Hematopoietic multipotent progenitor cell treated with erythropoietin and hydrocortisone succinate and interleukin-3 and kit ligand, for 17 days (in vitro differentiated cells): ENCODE results near the gene DLGAP1.
"Not testable (repeated sequence)": the region's sequence is repeated elsewhere in the genome, so short reads cannot be mapped to it uniquely, and the experiment has no call there.

Source experiments
- DNase-seq: peaks from one replicate; pipeline ENCODE4 v3.0.0-alpha.2; 2015; ENCODE audit warnings: low spot score

DLGAP1 gene

GRCh38 chr18:4287340-4287739 lies 167.8 kb downstream of the DLGAP1 start:
- DNase-seq: not testable (repeated sequence)

GRCh38 chr18:4286256-4286655 lies 168.9 kb downstream of the DLGAP1 start:
- DNase-seq: no peak

- DNase-seq: no peak
Measured at GRCh38 chr18:4285525-4285924, 169.6 kb downstream of the DLGAP1 start.

- no peak for DNase-seq
Measured at GRCh38 chr18:4284528-4284927, 170.6 kb downstream of the DLGAP1 start.

- no peak for DNase-seq
Measured at GRCh38 chr18:4283746-4284291, 171.3 kb downstream of the DLGAP1 start.

- no peak for DNase-seq
Measured at GRCh38 chr18:4282954-4283353, 172.2 kb downstream of the DLGAP1 start.

- DNase-seq: no peak
Measured at GRCh38 chr18:4276953-4277585, 178.0 kb downstream of the DLGAP1 start.

- no peak for DNase-seq
Measured at GRCh38 chr18:4271952-4272351, 183.2 kb downstream of the DLGAP1 start.

GRCh38 chr18:4270988-4271387 lies 184.1 kb downstream of the DLGAP1 start:
- DNase-seq: no peak

- DNase-seq: no peak
Measured at GRCh38 chr18:4270016-4270415, 185.1 kb downstream of the DLGAP1 start.

GRCh38 chr18:4267641-4268040 lies 187.5 kb downstream of the DLGAP1 start:
- no peak for DNase-seq

- DNase-seq: no peak
Measured at GRCh38 chr18:4264347-4264791, 190.7 kb downstream of the DLGAP1 start.

GRCh38 chr18:4260107-4260506 lies 195.0 kb downstream of the DLGAP1 start:
- no peak for DNase-seq

GRCh38 chr18:4256766-4257417 lies 198.2 kb downstream of the DLGAP1 start:
- DNase-seq: no peak

GRCh38 chr18:4254840-4255239 lies 200.3 kb downstream of the DLGAP1 start:
- no peak for DNase-seq

- DNase-seq: no peak
Measured at GRCh38 chr18:4252829-4253228, 202.3 kb downstream of the DLGAP1 start.

GRCh38 chr18:4251873-4252272 lies 203.2 kb downstream of the DLGAP1 start:
- no peak for DNase-seq

- no peak for DNase-seq
Measured at GRCh38 chr18:4251206-4251605, 203.9 kb downstream of the DLGAP1 start.

GRCh38 chr18:4250141-4250540 lies 205.0 kb downstream of the DLGAP1 start:
- no peak for DNase-seq

GRCh38 chr18:4248686-4249085 lies 206.4 kb downstream of the DLGAP1 start:
- DNase-seq: no peak

- no peak for DNase-seq
Measured at GRCh38 chr18:4246374-4246773, 208.7 kb downstream of the DLGAP1 start.

- DNase-seq: no peak
Measured at GRCh38 chr18:4245456-4245855, 209.7 kb downstream of the DLGAP1 start.

GRCh38 chr18:4242431-4243161 lies 212.5 kb downstream of the DLGAP1 start:
- DNase-seq: no peak
